Measurements from ENCODE around the gene PJVK.

DNA sequence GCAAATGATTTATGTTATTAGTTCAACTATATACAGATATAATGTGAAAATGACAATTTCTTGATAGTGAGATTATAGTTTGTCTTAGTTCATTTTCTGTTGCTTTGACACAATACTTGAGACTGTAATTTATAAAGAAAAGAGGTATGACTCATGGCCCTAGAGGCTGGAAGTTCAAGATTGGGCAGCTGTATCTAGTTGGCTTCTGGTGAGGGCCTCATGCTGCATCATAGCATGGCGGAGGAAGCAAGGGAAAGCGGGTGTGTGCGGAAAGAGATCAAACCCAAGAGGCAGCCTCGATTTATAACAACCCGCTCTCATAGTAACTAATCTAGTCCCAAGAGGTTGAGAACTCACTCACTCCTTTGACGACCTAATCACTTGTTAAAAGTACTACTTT lies 40.4 kb downstream of the PJVK start:
- no peak for TF ChIP-seq CTCF (IDR thresholded peaks at IDR 0.05)
- no peak for TF ChIP-seq POLR2A (IDR thresholded peaks at IDR 0.05)

Measured in Peyer's patch (tissue), 4 donors.